ENCODE results near the gene CEBPZOS. TPM values are rescaled to one million over a fixed set of nuclear protein-coding genes. Genes with fewer than 3 reads are reported as not detected.

Gene CEBPZOS
- total and polyA plus RNA-seq, 4 donors, result 9.1 to 22.9 (median 13.5) TPM

GRCh38 chr2:37246205-37246604, 49.9 kb downstream of the CEBPZOS start:
- H3K4me3 ChIP-seq (ENCODE audit: low read depth in 1 of 3, low read length in 3 of 3), result no peak overlapping the region
- peaks cover 5 to 52% (median 45%) of the 10 kb centered on the region in 4 donors for H3K36me3 ChIP-seq (ENCODE audit: control insufficient read depth in 4 of 4, insufficient read depth in 3 of 4, low read depth in 1 of 4, low read length in 3 of 4)
- no peak for DNase-seq (ENCODE audit: low spot score)
- H3K9ac ChIP-seq (ENCODE audit: low read depth in 1 of 2, low read length in 2 of 2), result no peak overlapping the region
- no peaks in the 10 kb centered on the region for H3K27me3 ChIP-seq (ENCODE audit: control insufficient read depth in 4 of 4, insufficient read depth in 4 of 4, low read length in 3 of 4)
- no peaks in the 10 kb centered on the region for H3K4me1 ChIP-seq (ENCODE audit: control insufficient read depth in 4 of 4, insufficient read depth in 4 of 4, low read length in 3 of 4)
- TF ChIP-seq HNF4A (conservative IDR thresholded peaks at IDR 0.05) (no peak), YY1 (IDR thresholded peaks at IDR 0.05) (no peak), HNF4G (IDR thresholded peaks at IDR 0.05) (no peak)
- no peak overlapping the region for H3K27ac ChIP-seq (ENCODE audit: low read depth in 1 of 2, low read length in 2 of 2)
- no peaks in the 10 kb centered on the region for H3K9me3 ChIP-seq (ENCODE audit: control insufficient read depth in 4 of 4, low read length in 3 of 4)

- 89% methylated on average over 5 of the region's 5 CpGs for WGBS
- TF ChIP-seq GABPA (IDR thresholded peaks at IDR 0.05 in 1 of 2, conservative IDR thresholded peaks at IDR 0.05 in 1 of 2) (no peak), RXRA (IDR thresholded peaks at IDR 0.05) (no peak), CTCF (IDR thresholded peaks at IDR 0.05; ENCODE audit: low read depth, low read length, missing input control) (no peak), MAX (IDR thresholded peaks at IDR 0.05) (no peak), RAD21 (IDR thresholded peaks at IDR 0.05) (no peak), ZBTB33 (IDR thresholded peaks at IDR 0.05) (no peak), SP1 (IDR thresholded peaks at IDR 0.05) (no peak), JUND (IDR thresholded peaks at IDR 0.05) (no peak), HNF4A (conservative IDR thresholded peaks at IDR 0.05) (no peak), ATF3 (IDR thresholded peaks at IDR 0.05) (no peak), HNF4G (IDR thresholded peaks at IDR 0.05) (no peak), FOXA1 (IDR thresholded peaks at IDR 0.05) (no peak), TAF1 (conservative IDR thresholded peaks at IDR 0.05) (no peak), YY1 (IDR thresholded peaks at IDR 0.05) (no peak), EGR1 (IDR thresholded peaks at IDR 0.05; ENCODE audit: low read depth in 2 of 2) (no peak), NR2F2 (IDR thresholded peaks at IDR 0.05) (no peak)
- Histone ChIP-seq H3K4me3 (ENCODE audit: low read depth in 1 of 3, low read length in 3 of 3) (no peak overlapping the region), H3K36me3 (ENCODE audit: control insufficient read depth in 4 of 4, insufficient read depth in 3 of 4, low read depth in 1 of 4, low read length in 3 of 4) (peaks cover 7 to 58% (median 45%) of the 10 kb centered on the region in 4 donors), H3K27ac (ENCODE audit: low read depth in 1 of 2, low read length in 2 of 2) (no peak overlapping the region), H3K9me3 (ENCODE audit: control insufficient read depth in 4 of 4, low read length in 3 of 4) (no peaks in the 10 kb centered on the region), H3K27me3 (ENCODE audit: control insufficient read depth in 4 of 4, insufficient read depth in 4 of 4, low read length in 3 of 4) (no peaks in the 10 kb centered on the region), H3K4me1 (ENCODE audit: control insufficient read depth in 4 of 4, insufficient read depth in 4 of 4, low read length in 3 of 4) (no peaks in the 10 kb centered on the region), H3K9ac (ENCODE audit: low read depth in 1 of 2, low read length in 2 of 2) (no peak overlapping the region)
- no peak for DNase-seq (ENCODE audit: low spot score)
Measured at GRCh38 chr2:37250869-37251740, 54.8 kb downstream of the CEBPZOS start.

Other genes starting within 250 kb of the CEBPZOS start
- 10 to 100 TPM in 1 of 2 donors, 1 to 10 TPM in 1; 7.6 to 11.9 TPM for gene STRN, start 230.0 kb upstream of the CEBPZOS start, total RNA-seq
- gene STRN, start 230.0 kb upstream of the CEBPZOS start, polyA plus RNA-seq, result 1 to 10 TPM; 2.5 to 3.6 TPM
- gene HEATR5B, start 112.1 kb upstream of the CEBPZOS start, total RNA-seq, result 10 to 100 TPM; 16.3 to 24.3 TPM
- gene HEATR5B, start 112.1 kb upstream of the CEBPZOS start, polyA plus RNA-seq, result 1 to 10 TPM; 4.1 to 6.9 TPM
- 1 to 10 TPM; 4.9 to 7.3 TPM for gene GPATCH11, start 112.0 kb upstream of the CEBPZOS start, total RNA-seq
- gene GPATCH11, start 112.0 kb upstream of the CEBPZOS start, polyA plus RNA-seq, result 1 to 10 TPM; 1.4 to 1.9 TPM
- gene EIF2AK2, start 39.5 kb upstream of the CEBPZOS start, total RNA-seq, result 10 to 100 TPM; 14.9 to 20.0 TPM
- 10 to 100 TPM in 1 of 2 donors, 1 to 10 TPM in 1; 4.4 to 11.4 TPM for gene EIF2AK2, start 39.5 kb upstream of the CEBPZOS start, polyA plus RNA-seq
- gene SULT6B1, start 7.8 kb upstream of the CEBPZOS start, total RNA-seq, result not detected
- gene SULT6B1, start 7.8 kb upstream of the CEBPZOS start, polyA plus RNA-seq, result not detected
- gene CEBPZ, start 35.1 kb downstream of the CEBPZOS start, total RNA-seq, result 10 to 100 TPM; 19.1 to 25.6 TPM
- gene CEBPZ, start 35.1 kb downstream of the CEBPZOS start, polyA plus RNA-seq, result 10 to 100 TPM; 15.7 to 20.7 TPM
- 10 to 100 TPM in 1 of 2 donors, 1 to 10 TPM in 1; 9.9 to 13.6 TPM for gene NDUFAF7, start 35.2 kb downstream of the CEBPZOS start, total RNA-seq
- gene NDUFAF7, start 35.2 kb downstream of the CEBPZOS start, polyA plus RNA-seq, result 10 to 100 TPM in 1 of 2 donors, 1 to 10 TPM in 1; 8.7 to 12.7 TPM
- gene PRKD3, start 128.3 kb downstream of the CEBPZOS start, total RNA-seq, result 10 to 100 TPM in 1 of 2 donors, 1 to 10 TPM in 1; 10.0 to 19.7 TPM
- 1 to 10 TPM; 4.4 to 6.2 TPM for gene PRKD3, start 128.3 kb downstream of the CEBPZOS start, polyA plus RNA-seq
- 1 to 10 TPM; 1.1 to 3.0 TPM for gene QPCT, start 148.1 kb downstream of the CEBPZOS start, total RNA-seq
- 1 to 10 TPM in 1 of 2 donors, under 1 TPM in 1; 0.61 to 1.3 TPM for gene QPCT, start 148.1 kb downstream of the CEBPZOS start, polyA plus RNA-seq

All from liver (tissue), 9 donors.